SH-SY5Y (cell line): ENCODE data around the gene ART5.

ENCODE experiments used
- GATA2 ChIP-seq: IDR thresholded peaks from 2 replicates; pipeline ENCODE4 v1.6.1; 2011; ENCODE audit warnings: mild to moderate bottlenecking, low read depth, low read length
- GATA3 ChIP-seq: IDR thresholded peaks from 2 replicates; pipeline ENCODE4 v1.6.1; 2011; ENCODE audit warnings: low read depth, mild to moderate bottlenecking, low read length, moderate library complexity

- TF ChIP-seq GATA3 (no peak), GATA2 (no peak)
Observed at GRCh38 chr11:3684129-3684818, 42.5 kb upstream of the ART5 start.
